ENCODE data around the gene TTLL11.

Gene TTLL11

DNA sequence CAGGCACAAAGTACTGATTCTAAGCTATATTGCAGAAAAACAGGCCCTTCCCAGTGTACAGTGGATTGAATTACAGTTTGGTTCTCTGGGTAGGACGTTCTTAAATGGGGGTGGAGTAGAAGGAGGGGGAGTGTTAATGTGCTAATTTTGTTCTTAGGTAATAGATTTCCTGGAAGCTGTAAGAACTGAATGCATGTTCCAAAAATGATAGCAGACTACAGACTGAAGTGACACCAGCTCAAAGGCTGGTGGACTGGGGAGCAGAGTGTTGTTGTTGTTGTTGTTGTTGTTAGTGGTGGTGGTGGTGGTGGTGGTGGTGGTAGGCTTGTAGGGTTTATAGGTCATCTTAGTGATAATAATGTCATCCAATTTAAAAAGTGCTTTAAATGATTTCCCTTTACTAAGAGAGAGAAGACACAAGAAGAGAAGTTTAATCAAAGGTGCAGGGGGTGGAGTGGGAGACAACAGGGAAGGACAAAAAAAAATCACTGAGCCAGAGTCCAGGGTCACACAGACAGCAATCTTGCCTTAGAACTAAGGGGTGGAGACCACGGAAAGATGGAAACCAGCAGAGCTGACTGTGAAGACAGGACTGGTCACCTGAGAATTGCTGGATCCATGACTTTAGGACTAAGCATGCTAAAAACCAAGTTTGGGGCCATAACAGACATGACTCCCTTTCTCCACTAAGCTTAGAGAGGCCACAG is 27.0 kb downstream of the TTLL11 start:
- Histone ChIP-seq H3K4me2 (ENCODE audit: low read length) (no peak overlapping the region), H4K20me1 (ENCODE audit: control insufficient read depth, insufficient read depth, low read depth, low read length) (no peaks in the 10 kb centered on the region), H3K4me1 (ENCODE audit: control insufficient read depth, low read length) (no peaks in the 10 kb centered on the region), H3K79me2 (ENCODE audit: control insufficient read depth, low read length) (no peaks in the 10 kb centered on the region), H3K9me2 (replicated peaks; ENCODE audit: control insufficient read depth, low read length) (no peaks in the 10 kb centered on the region), H3K27ac (ENCODE audit: low read depth, low read length) (no peak overlapping the region), H3K4me3 (ENCODE audit: low read length) (no peak overlapping the region), H3K9me3 (ENCODE audit: control insufficient read depth, insufficient read depth, low read length) (no peaks in the 10 kb centered on the region), H3K36me3 (ENCODE audit: control insufficient read depth, low read length) (no peaks in the 10 kb centered on the region), H3F3A (ENCODE audit: control insufficient read depth, insufficient read depth) (no peaks in the 10 kb centered on the region), H3K27me3 (ENCODE audit: control insufficient read depth, low read length) (no peaks in the 10 kb centered on the region)
- TF ChIP-seq EZH2phosphoT487 (IDR thresholded peaks at IDR 0.05; ENCODE audit: borderline replicate concordance, low read length), result no peak
- TF ChIP-seq, protein P1, sequence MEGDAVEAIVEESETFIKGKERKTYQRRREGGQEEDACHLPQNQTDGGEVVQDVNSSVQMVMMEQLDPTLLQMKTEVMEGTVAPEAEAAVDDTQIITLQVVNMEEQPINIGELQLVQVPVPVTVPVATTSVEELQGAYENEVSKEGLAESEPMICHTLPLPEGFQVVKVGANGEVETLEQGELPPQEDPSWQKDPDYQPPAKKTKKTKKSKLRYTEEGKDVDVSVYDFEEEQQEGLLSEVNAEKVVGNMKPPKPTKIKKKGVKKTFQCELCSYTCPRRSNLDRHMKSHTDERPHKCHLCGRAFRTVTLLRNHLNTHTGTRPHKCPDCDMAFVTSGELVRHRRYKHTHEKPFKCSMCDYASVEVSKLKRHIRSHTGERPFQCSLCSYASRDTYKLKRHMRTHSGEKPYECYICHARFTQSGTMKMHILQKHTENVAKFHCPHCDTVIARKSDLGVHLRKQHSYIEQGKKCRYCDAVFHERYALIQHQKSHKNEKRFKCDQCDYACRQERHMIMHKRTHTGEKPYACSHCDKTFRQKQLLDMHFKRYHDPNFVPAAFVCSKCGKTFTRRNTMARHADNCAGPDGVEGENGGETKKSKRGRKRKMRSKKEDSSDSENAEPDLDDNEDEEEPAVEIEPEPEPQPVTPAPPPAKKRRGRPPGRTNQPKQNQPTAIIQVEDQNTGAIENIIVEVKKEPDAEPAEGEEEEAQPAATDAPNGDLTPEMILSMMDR (IDR thresholded peaks at IDR 0.05; ENCODE audit: low read depth, low read length, poor library complexity, severe bottlenecking), result no peak

GRCh38 chr9:122060481-122060880 is 32.6 kb downstream of the TTLL11 start:
- no peak overlapping the region for H3K27ac ChIP-seq (ENCODE audit: low read depth, low read length)
- peaks cover 3% of the 10 kb centered on the region; the same call in 1 of the 2 replicates for H3K4me1 ChIP-seq (ENCODE audit: control insufficient read depth, low read length)
- no peaks in the 10 kb centered on the region for H3F3A ChIP-seq (ENCODE audit: control insufficient read depth, insufficient read depth)
- TF ChIP-seq EZH2phosphoT487 (IDR thresholded peaks at IDR 0.05; ENCODE audit: borderline replicate concordance, low read length), result no peak
- TF ChIP-seq, protein P1 (IDR thresholded peaks at IDR 0.05; ENCODE audit: low read depth, low read length, poor library complexity, severe bottlenecking), result no peak
- H3K9me3 ChIP-seq (ENCODE audit: control insufficient read depth, insufficient read depth, low read length), result no peaks in the 10 kb centered on the region
- no peaks in the 10 kb centered on the region for H3K79me2 ChIP-seq (ENCODE audit: control insufficient read depth, low read length)
- no peaks in the 10 kb centered on the region for H4K20me1 ChIP-seq (ENCODE audit: control insufficient read depth, insufficient read depth, low read depth, low read length)
- H3K9me2 ChIP-seq (replicated peaks; ENCODE audit: control insufficient read depth, low read length), result no peaks in the 10 kb centered on the region
- no peak overlapping the region for H3K4me2 ChIP-seq (ENCODE audit: low read length)
- H3K36me3 ChIP-seq (ENCODE audit: control insufficient read depth, low read length), result no peaks in the 10 kb centered on the region
- H3K27me3 ChIP-seq (ENCODE audit: control insufficient read depth, low read length), result no peaks in the 10 kb centered on the region
- H3K4me3 ChIP-seq (ENCODE audit: low read length), result no peak overlapping the region

DNA sequence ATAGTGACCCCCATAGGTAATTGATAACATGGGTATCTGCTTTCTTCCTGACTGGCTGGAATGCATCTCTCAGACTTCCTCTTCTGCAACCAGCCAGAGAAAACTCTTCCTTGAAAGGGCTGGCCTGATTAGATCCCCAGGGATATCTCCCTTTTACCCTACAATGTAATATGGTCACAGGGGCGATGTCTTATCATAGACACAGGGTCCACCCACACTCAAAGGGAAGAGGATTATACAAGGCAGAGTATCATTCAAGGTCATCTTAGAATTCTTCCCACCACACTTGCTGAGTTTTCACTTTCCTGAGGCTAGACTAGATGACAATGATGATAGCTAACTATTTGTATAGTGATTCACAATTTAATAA is 33.2 kb downstream of the TTLL11 start:
- H3K9me3 ChIP-seq (ENCODE audit: control insufficient read depth, insufficient read depth, low read length), result no peaks in the 10 kb centered on the region
- H4K20me1 ChIP-seq (ENCODE audit: control insufficient read depth, insufficient read depth, low read depth, low read length), result no peaks in the 10 kb centered on the region
- H3K27ac ChIP-seq (ENCODE audit: low read depth, low read length), result no peak overlapping the region
- H3F3A ChIP-seq (ENCODE audit: control insufficient read depth, insufficient read depth), result no peaks in the 10 kb centered on the region
- no peaks in the 10 kb centered on the region for H3K27me3 ChIP-seq (ENCODE audit: control insufficient read depth, low read length)
- H3K4me3 ChIP-seq (ENCODE audit: low read length), result no peak overlapping the region
- H3K79me2 ChIP-seq (ENCODE audit: control insufficient read depth, low read length), result no peaks in the 10 kb centered on the region
- H3K4me2 ChIP-seq (ENCODE audit: low read length), result no peak overlapping the region
- TF ChIP-seq, protein P1 (IDR thresholded peaks at IDR 0.05; ENCODE audit: low read depth, low read length, poor library complexity, severe bottlenecking), result no peak
- TF ChIP-seq EZH2phosphoT487 (IDR thresholded peaks at IDR 0.05; ENCODE audit: borderline replicate concordance, low read length), result no peak
- peaks cover 4% of the 10 kb centered on the region for H3K4me1 ChIP-seq (ENCODE audit: control insufficient read depth, low read length)
- H3K9me2 ChIP-seq (replicated peaks; ENCODE audit: control insufficient read depth, low read length), result no peaks in the 10 kb centered on the region
- no peaks in the 10 kb centered on the region for H3K36me3 ChIP-seq (ENCODE audit: control insufficient read depth, low read length)

Data from DOHH2 (cell line).